ENCODE results near the gene IKZF2. TPM values are rescaled to one million over a fixed set of nuclear protein-coding genes. Genes with fewer than 3 reads are reported as not detected.

Gene IKZF2
- total RNA-seq, 1 donor from 2014 or later: 4.4 TPM

- TF ChIP-seq CTCF (IDR thresholded peaks at IDR 0.05; ENCODE audit: insufficient read depth, low read length, poor library complexity, severe bottlenecking): no peak
- Histone ChIP-seq H3K27me3 (ENCODE audit: control insufficient read depth, insufficient read depth, low read length) (no peaks in the 10 kb centered on the region), H3K4me3 (ENCODE audit: low read depth, low read length) (no peak overlapping the region), H3K36me3 (ENCODE audit: control insufficient read depth, insufficient read depth, low read length) (no peaks in the 10 kb centered on the region)
- DNase-seq (ENCODE audit: low read depth): no peak
Observed at GRCh38 chr2:213068676-213069359, 82.6 kb downstream of the IKZF2 start.

GRCh38 chr2:213067888-213068287 lies 83.5 kb downstream of the IKZF2 start:
- Histone ChIP-seq H3K27me3 (ENCODE audit: control insufficient read depth, insufficient read depth, low read length) (no peaks in the 10 kb centered on the region), H3K4me3 (ENCODE audit: low read depth, low read length) (no peak overlapping the region), H3K36me3 (ENCODE audit: control insufficient read depth, insufficient read depth, low read length) (no peaks in the 10 kb centered on the region)
- TF ChIP-seq CTCF (IDR thresholded peaks at IDR 0.05; ENCODE audit: insufficient read depth, low read length, poor library complexity, severe bottlenecking): no peak
- DNase-seq (ENCODE audit: low read depth): no peak

GRCh38 chr2:213066443-213066743 lies 85.0 kb downstream of the IKZF2 start:
- Histone ChIP-seq H3K4me3 (ENCODE audit: low read depth, low read length) (no peak overlapping the region), H3K27me3 (ENCODE audit: control insufficient read depth, insufficient read depth, low read length) (no peaks in the 10 kb centered on the region), H3K36me3 (ENCODE audit: control insufficient read depth, insufficient read depth, low read length) (no peaks in the 10 kb centered on the region)
- TF ChIP-seq CTCF (IDR thresholded peaks at IDR 0.05; ENCODE audit: insufficient read depth, low read length, poor library complexity, severe bottlenecking): no peak
- no peak for DNase-seq (ENCODE audit: low read depth)

- Histone ChIP-seq H3K36me3 (ENCODE audit: control insufficient read depth, insufficient read depth, low read length) (no peaks in the 10 kb centered on the region), H3K27me3 (ENCODE audit: control insufficient read depth, insufficient read depth, low read length) (no peaks in the 10 kb centered on the region), H3K4me3 (ENCODE audit: low read depth, low read length) (no peak overlapping the region)
- DNase-seq (ENCODE audit: low read depth): no peak
- TF ChIP-seq CTCF (IDR thresholded peaks at IDR 0.05; ENCODE audit: insufficient read depth, low read length, poor library complexity, severe bottlenecking): no peak
Observed at GRCh38 chr2:213065583-213066442, 85.6 kb downstream of the IKZF2 start.

GRCh38 chr2:213064099-213064498 lies 87.3 kb downstream of the IKZF2 start:
- H3K36me3 ChIP-seq (ENCODE audit: control insufficient read depth, insufficient read depth, low read length): no peaks in the 10 kb centered on the region
- TF ChIP-seq CTCF (IDR thresholded peaks at IDR 0.05; ENCODE audit: insufficient read depth, low read length, poor library complexity, severe bottlenecking): no peak
- H3K27me3 ChIP-seq (ENCODE audit: control insufficient read depth, insufficient read depth, low read length): no peaks in the 10 kb centered on the region
- no peak overlapping the region for H3K4me3 ChIP-seq (ENCODE audit: low read depth, low read length)
- DNase-seq (ENCODE audit: low read depth): no peak

Data from kidney epithelial cell (primary cell).